A673 (cell line): ENCODE data around the gene ZNF182. TPM values are rescaled to one million over a fixed set of nuclear protein-coding genes. Genes with fewer than 3 reads are reported as not detected.
"Not testable (repeated sequence)": the region's sequence is repeated elsewhere in the genome, so short reads cannot be mapped to it uniquely, and the experiment has no call there.

Source experiments
- BruUV-seq: library from RNA; stranded (reverse); fragments of 400-500 nt; replicated peaks from 2 replicates; lab custom pipeline; 2021; lab: Mats Ljungman, UMichigan
- CTCF ChIA-PET: fragments of 300-600 bp; sonication (Branson Sonifier 250); formaldehyde crosslinking; loops from one replicate; lab custom pipeline; 2022; ENCODE audit warnings: antibody characterized with exemption; lab: Charles Lee
- POLR2A ChIA-PET: fragments of 300-600 bp; sonication (Branson Sonifier 250); formaldehyde crosslinking; loops from one replicate; lab custom pipeline; 2022; ENCODE audit warnings: antibody characterized with exemption; ENCODE audit not compliant: low non-redundant PET; lab: Charles Lee
- DNase-seq: peaks from one replicate; pipeline ENCODE4 v3.0.0-alpha.2; 2015; ENCODE audit warnings: low spot score
- H3K27ac ChIP-seq: fragments of 200-600 bp; sonication (generic); 2 replicates; pipeline ENCODE4 v1.5.1; 2016; ENCODE audit warnings: mixed run types, low read depth, mild to moderate bottlenecking, mixed read lengths, antibody characterized with exemption, low read length; ENCODE audit not compliant: poor library complexity, severe bottlenecking
- H3K27me3 ChIP-seq: fragments of 200-600 bp; sonication (generic); replicated peaks from 2 replicates; pipeline ENCODE4 v1.6.1; 2017; ENCODE audit warnings: mixed run types, low read depth, mild to moderate bottlenecking, mixed read lengths, antibody characterized with exemption, low read length; ENCODE audit not compliant: insufficient read depth, poor library complexity
- H3K36me3 ChIP-seq: fragments of 200-600 bp; sonication (generic); 2 replicates; pipeline ENCODE4 v1.6.1; 2016; ENCODE audit warnings: mixed run types, mild to moderate bottlenecking, mixed read lengths, antibody characterized with exemption, low read length; ENCODE audit not compliant: insufficient read depth, poor library complexity, severe bottlenecking
- H3K4me1 ChIP-seq: fragments of 200-600 bp; sonication (generic); 2 replicates; pipeline ENCODE4 v1.6.1; 2017; ENCODE audit warnings: mixed run types, mild to moderate bottlenecking, mixed read lengths, antibody characterized with exemption, low read length; ENCODE audit not compliant: insufficient read depth, poor library complexity, severe bottlenecking
- H3K4me3 ChIP-seq: fragments of 200-600 bp; sonication (generic); 2 replicates; pipeline ENCODE4 v1.5.1; 2016; ENCODE audit warnings: low read depth, mixed run types, mild to moderate bottlenecking, mixed read lengths, low read length; ENCODE audit not compliant: poor library complexity, severe bottlenecking
- H3K9me3 ChIP-seq: fragments of 200-600 bp; sonication (generic); 2 replicates; pipeline ENCODE4 v1.6.1; 2016; ENCODE audit warnings: mixed run types, low read depth, mild to moderate bottlenecking, mixed read lengths, antibody characterized with exemption, low read length; ENCODE audit not compliant: poor library complexity, severe bottlenecking
- CTCF ChIP-seq: fragments of 300-800, 200-600 bp; sonication (generic); conservative IDR thresholded peaks from 2 replicates; pipeline ENCODE4 v1.5.1; 2017; ENCODE audit warnings: low read depth, mild to moderate bottlenecking, antibody characterized with exemption, low read length, moderate library complexity, mixed read lengths
- EZH2 ChIP-seq: fragments of 200-600 bp; sonication (generic); IDR thresholded peaks from 2 replicates; pipeline ENCODE4 v1.6.1; 2017; ENCODE audit warnings: borderline replicate concordance, low read depth, mild to moderate bottlenecking, mixed read lengths, antibody characterized with exemption, low read length; ENCODE audit not compliant: poor library complexity, severe bottlenecking
- intact Hi-C: fragments of 100-400 bp; cut with micrococcal nuclease; formaldehyde crosslinking; loops from one replicate; pipeline ENCODE4 v1.10.0; 2022; ENCODE audit not compliant: unreplicated experiment
- total RNA-seq: library from RNA; stranded (reverse); gene quantifications from 2 replicates; pipeline ENCODE4 v1.2.3, GENCODE V29; 2021

ZNF182 gene
- total RNA-seq, 1 experiment from 2014 or later, result 6.5 TPM

GRCh38 chrX:48043056-48043455, 39.3 kb upstream of the ZNF182 start:
- CTCF ChIA-PET, result no interaction called here
- intact Hi-C loops, result no loop called here

GRCh38 chrX:48035891-48036290, 32.1 kb upstream of the ZNF182 start:
- no peaks in the 10 kb centered on the region for H3K27me3 ChIP-seq
- ChIA-PET POLR2A (no interaction called here), CTCF (no interaction called here)
- BruUV-seq, result no TSS peak
- intact Hi-C loops, result no loop called here
- no peaks in the 10 kb centered on the region for H3K9me3 ChIP-seq
- no peak overlapping the region for H3K27ac ChIP-seq
- H3K36me3 ChIP-seq, result no peaks in the 10 kb centered on the region
- DNase-seq, result no peak
- TF ChIP-seq CTCF (no peak), EZH2 (no peak)
- no peak overlapping the region for H3K4me3 ChIP-seq
- H3K4me1 ChIP-seq, result no peaks in the 10 kb centered on the region

More at GRCh38 chrX:48043056-48043455, 39.3 kb upstream of the ZNF182 start:
- H3K36me3 ChIP-seq, result no peaks in the 10 kb centered on the region
- no peaks in the 10 kb centered on the region for H3K9me3 ChIP-seq
- POLR2A ChIA-PET, result no interaction called here
- DNase-seq, result no peak
- no peak for TF ChIP-seq EZH2
- TF ChIP-seq CTCF, result no peak
- no peaks in the 10 kb centered on the region for H3K27me3 ChIP-seq
- H3K4me3 ChIP-seq, result no peak overlapping the region
- peaks cover 16% of the 10 kb centered on the region for H3K4me1 ChIP-seq
- H3K27ac ChIP-seq, result no peak overlapping the region
- BruUV-seq, result no TSS peak

GRCh38 chrX:48030641-48031173, 26.9 kb upstream of the ZNF182 start:
- BruUV-seq, POLR2A ChIA-PET, DNase-seq, H3K27me3 ChIP-seq, H3K36me3 ChIP-seq, H3K9me3 ChIP-seq, H3K27ac ChIP-seq, H3K4me3 ChIP-seq, H3K4me1 ChIP-seq, intact Hi-C loops: not testable (repeated sequence)
- CTCF ChIA-PET, result interaction anchor here (0.6 kb wide), 1 partner anchor 29 kb away, joined by 3 read pairs; no protein-coding TSS in a partner anchor

- no peak for TF ChIP-seq EZH2
- no peak for DNase-seq
- intact Hi-C loops, result no loop called here
- H3K27me3 ChIP-seq, result no peaks in the 10 kb centered on the region
- H3K4me1 ChIP-seq, result no peaks in the 10 kb centered on the region
- H3K27ac ChIP-seq, result no peak overlapping the region
- ChIA-PET POLR2A (no interaction called here), CTCF (interaction anchor here (0.6 kb wide), 1 partner anchor 28 kb away, joined by 3 read pairs; no protein-coding TSS in a partner anchor)
- BruUV-seq, result no TSS peak
- no peak overlapping the region for H3K4me3 ChIP-seq
- H3K36me3 ChIP-seq, result no peaks in the 10 kb centered on the region
- H3K9me3 ChIP-seq, result no peaks in the 10 kb centered on the region
These were observed 26.4 kb upstream of the ZNF182 start for GRCh38 chrX:48030237-48030636.
